Lower lobe of right lung (tissue), 2 donors: ENCODE measurements around the gene TBC1D22B. TPM values are rescaled to one million over a fixed set of nuclear protein-coding genes. Genes with fewer than 3 reads are reported as not detected.

ENCODE experiments used
- ATAC-seq, 2 donors: fragments of 200-7000 bp; cut with Tn5 transposase; one replicate each; pipeline ENCODE4 v1.9.1; 2020 to 2022; ENCODE audit warnings: mild to moderate bottlenecking in 2 of 2, moderate library complexity in 2 of 2
- DNase-seq: peaks from one replicate; pipeline ENCODE4 v3.0.0-alpha.2; 2020
- H3K27ac ChIP-seq: fragments of 200-600 bp; one replicate; pipeline ENCODE4 v1.8.0; 2022
- H3K27me3 ChIP-seq: fragments of 200-600 bp; one replicate; pipeline ENCODE4 v1.8.0; 2022; ENCODE audit warnings: low read depth
- H3K36me3 ChIP-seq: fragments of 200-600 bp; one replicate; pipeline ENCODE4 v1.8.0; 2022; ENCODE audit warnings: mild to moderate bottlenecking
- H3K4me1 ChIP-seq: fragments of 200-600 bp; one replicate; pipeline ENCODE4 v1.8.0; 2022
- H3K4me3 ChIP-seq: fragments of 200-600 bp; one replicate; pipeline ENCODE4 v1.8.0; 2022; ENCODE audit warnings: mild to moderate bottlenecking
- H3K9me3 ChIP-seq: fragments of 200-600 bp; one replicate; pipeline ENCODE4 v1.8.0; 2022
- CTCF ChIP-seq: fragments of 200-600 bp; IDR thresholded peaks from one replicate; pipeline ENCODE4 v1.8.0; 2022; ENCODE audit warnings: antibody characterized with exemption, mild to moderate bottlenecking
- intact Hi-C: fragments of 100-400 bp; cut with DNase I; formaldehyde crosslinking; loops from one replicate; pipeline ENCODE4 v1.11.0; 2022
- total RNA-seq: library from RNA; stranded (reverse); fragmentation: NEBNext Ultra II Directional; extraction: Animal tissue kit (Norgen Biotek cat#: 25700); gene quantifications from one replicate; pipeline ENCODE4 v1.2.1, GENCODE V29; 2021
- donor health status: DM: no; HTN: yes; CAD: no; lungs with severe emphysema.

Gene TBC1D22B
- total RNA-seq, 1 donor from 2014 or later, result 11.5 TPM

DNA sequence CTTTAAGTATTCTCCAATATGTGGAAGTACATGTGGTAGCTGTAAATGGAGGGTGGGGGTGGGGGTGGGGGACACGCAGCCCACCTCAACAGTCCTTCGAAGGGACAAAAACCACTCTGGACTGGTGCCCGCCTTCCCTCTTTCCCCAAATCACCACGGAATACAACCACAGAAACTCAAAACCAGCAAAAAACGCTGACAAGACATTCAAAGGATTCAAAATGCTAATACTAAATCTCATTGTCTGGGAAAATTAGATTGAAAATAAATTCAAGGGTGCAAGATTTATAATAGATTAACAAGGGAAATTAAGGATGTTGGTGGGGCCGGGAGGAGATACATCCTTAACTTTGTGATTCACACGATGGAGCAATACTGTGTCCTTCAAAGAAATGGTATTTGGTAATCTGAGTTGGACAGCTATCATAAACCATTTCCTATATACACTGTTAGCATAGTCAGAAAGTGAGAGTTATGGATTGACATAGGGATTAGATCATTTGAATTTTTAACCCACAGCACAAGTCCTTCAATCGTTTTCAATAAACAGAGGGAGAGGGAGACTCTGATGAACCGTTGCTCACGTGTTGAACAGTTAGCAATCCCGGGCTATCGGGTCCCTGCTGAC, 766 bp upstream of the TBC1D22B start:
- Histone ChIP-seq H3K27ac (no peak overlapping the region), H3K36me3 (no peaks in the 10 kb centered on the region), H3K4me3 (peak overlapping the region; percentile 84), H3K9me3 (no peaks in the 10 kb centered on the region), H3K4me1 (peaks cover 25% of the 10 kb centered on the region), H3K27me3 (no peaks in the 10 kb centered on the region)
- TF ChIP-seq CTCF, result no peak
- intact Hi-C loops, result no loop called here
- DNase-seq (no peak), ATAC-seq (peak in 1 of 2 donors; percentile 5)

GRCh38 chr6:37257320-37257633, 295 bp upstream of the TBC1D22B start:
- Histone ChIP-seq H3K4me3 (peak overlapping the region; percentile 84), H3K27ac (peak overlapping the region; percentile 94), H3K36me3 (no peaks in the 10 kb centered on the region), H3K27me3 (no peaks in the 10 kb centered on the region), H3K9me3 (no peaks in the 10 kb centered on the region), H3K4me1 (peaks cover 25% of the 10 kb centered on the region)
- no peak for DNase-seq
- intact Hi-C loops, result no loop called here
- no peak for TF ChIP-seq CTCF
- ATAC-seq, result no peak

- Histone ChIP-seq H3K4me1 (peaks cover 25% of the 10 kb centered on the region), H3K4me3 (peak overlapping the region; percentile 84), H3K27me3 (no peaks in the 10 kb centered on the region), H3K9me3 (no peaks in the 10 kb centered on the region), H3K36me3 (no peaks in the 10 kb centered on the region), H3K27ac (peak overlapping the region; percentile 94)
- intact Hi-C loops, result no loop called here
- DNase-seq (no peak), ATAC-seq (no peak)
- no peak for TF ChIP-seq CTCF
These were observed 983 bp downstream of the TBC1D22B start for GRCh38 chr6:37258405-37259105.

DNA sequence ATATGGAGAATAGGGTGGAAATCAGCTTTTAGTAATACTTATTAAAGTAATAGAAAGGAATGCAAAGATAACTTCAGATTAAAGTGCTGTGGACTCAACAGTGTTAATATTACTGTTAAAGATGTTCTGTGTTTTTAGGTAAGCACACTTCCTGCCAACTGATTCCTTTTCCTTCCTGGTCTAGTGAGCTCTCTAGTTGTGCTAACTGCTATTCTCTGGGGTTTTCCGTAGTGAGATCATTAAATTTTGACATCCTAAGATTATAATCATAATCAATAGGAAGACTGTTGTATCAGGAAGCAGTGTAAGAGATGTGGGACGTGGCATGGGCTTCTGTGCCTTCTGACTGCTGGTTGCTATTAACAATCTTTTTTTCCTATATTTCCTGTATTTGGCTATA, 1.6 kb downstream of the TBC1D22B start:
- TF ChIP-seq CTCF, result no peak
- ATAC-seq (no peak), DNase-seq (no peak)
- Histone ChIP-seq H3K36me3 (no peaks in the 10 kb centered on the region), H3K27ac (peak overlapping the region; percentile 2), H3K27me3 (no peaks in the 10 kb centered on the region), H3K9me3 (no peaks in the 10 kb centered on the region), H3K4me1 (peaks cover 25% of the 10 kb centered on the region), H3K4me3 (no peak overlapping the region)
- intact Hi-C loops, result no loop called here

DNA sequence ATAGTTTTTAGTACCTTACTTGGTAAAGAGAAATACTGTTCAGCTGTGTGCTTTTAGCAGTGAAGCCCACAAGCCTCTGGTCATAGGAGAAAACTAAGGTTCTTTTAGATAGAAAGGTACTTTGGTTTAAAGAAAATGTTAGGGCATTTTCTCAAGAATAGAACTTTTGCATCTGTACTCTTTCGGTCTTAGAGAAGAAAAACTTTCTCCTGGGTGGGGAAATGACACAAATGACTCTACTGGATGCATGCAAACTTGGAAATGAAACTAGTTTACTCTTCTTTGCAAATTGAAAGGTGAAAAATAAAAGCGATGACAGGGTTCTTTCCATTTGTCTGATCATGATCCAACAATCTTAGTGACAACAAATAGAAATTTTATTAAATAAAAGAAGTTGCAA, 2.5 kb downstream of the TBC1D22B start:
- no peak for TF ChIP-seq CTCF
- ATAC-seq, result no peak
- no peaks in the 10 kb centered on the region for H3K9me3 ChIP-seq
- no peak for DNase-seq
- peaks cover 25% of the 10 kb centered on the region for H3K4me1 ChIP-seq
- no peaks in the 10 kb centered on the region for H3K36me3 ChIP-seq
- H3K4me3 ChIP-seq, result no peak overlapping the region
- H3K27me3 ChIP-seq, result no peaks in the 10 kb centered on the region
- intact Hi-C loops, result no loop called here
- no peak overlapping the region for H3K27ac ChIP-seq
